GOT3 (cell line): Measurements from ENCODE around the gene SLC18B1.

ENCODE experiments used
- DNase-seq: peaks from one replicate; lab custom pipeline; 2025; ENCODE audit warnings: mixed read lengths; lab: John Stamatoyannopoulos, UW

SLC18B1 gene

GRCh38 chr6:132742495-132742894, 55.9 kb downstream of the SLC18B1 start:
- no peak for DNase-seq

GRCh38 chr6:132741281-132741680, 57.2 kb downstream of the SLC18B1 start:
- DNase-seq = no peak

DNA sequence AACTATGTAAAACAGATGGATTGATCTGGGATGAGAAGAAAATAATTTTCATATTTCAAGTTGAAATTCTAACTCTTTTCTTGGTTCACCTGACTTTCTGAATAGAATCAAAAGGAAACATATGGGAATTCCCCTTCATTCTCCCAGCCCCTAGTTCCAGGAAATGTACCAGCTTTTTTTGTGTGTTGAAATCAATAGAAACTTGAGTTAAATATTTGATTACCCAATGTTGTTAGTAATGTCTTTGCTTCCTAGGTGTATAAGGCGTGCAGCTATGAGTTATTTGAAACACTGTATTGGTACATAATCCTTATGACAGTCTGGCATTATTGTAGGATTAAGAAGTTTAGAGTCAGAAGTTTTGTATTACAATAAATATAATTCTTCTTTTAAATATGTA, 62.2 kb downstream of the SLC18B1 start:
- DNase-seq = no peak

- no peak for DNase-seq
Observed at GRCh38 chr6:132734694-132735236, 63.7 kb downstream of the SLC18B1 start.

- no peak for DNase-seq
Observed at GRCh38 chr6:132733814-132734213, 64.6 kb downstream of the SLC18B1 start.

DNA sequence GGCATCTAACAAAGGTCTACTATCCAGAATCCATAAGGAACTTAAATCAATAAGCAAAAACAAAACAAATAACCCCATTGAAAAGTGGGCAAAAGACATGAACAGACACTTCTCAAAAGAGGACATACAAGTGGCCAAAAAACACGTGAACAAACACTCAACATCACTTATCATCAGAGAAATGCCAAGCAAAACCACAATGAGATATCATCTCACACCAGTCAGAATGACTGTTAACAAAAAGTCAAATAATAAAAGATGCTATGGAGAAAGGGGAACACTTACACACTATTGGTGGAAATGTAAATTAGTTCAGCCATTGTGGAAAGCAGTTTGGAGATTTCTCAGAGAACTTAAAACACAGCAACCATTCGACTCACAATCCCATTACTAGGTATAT, 65.2 kb downstream of the SLC18B1 start:
- no peak for DNase-seq

DNA sequence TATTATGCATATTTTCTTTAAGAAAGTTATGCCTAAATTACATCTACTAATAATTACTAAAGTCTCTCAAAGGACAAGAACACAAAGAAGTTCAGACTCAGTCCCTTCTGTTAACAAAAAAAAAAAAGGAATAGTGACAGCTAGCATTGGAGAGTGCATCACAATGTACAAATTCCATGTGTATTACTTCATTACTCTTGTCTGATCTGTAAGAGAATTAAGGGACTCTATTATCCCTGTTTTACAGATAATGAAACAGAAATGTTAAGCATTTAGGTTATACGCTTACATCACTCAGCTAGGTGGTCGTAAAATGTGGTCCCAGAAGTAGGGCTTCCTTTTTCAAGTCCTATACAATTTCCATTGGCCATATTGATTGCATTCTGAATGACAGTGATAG, 67.4 kb downstream of the SLC18B1 start:
- DNase-seq = no peak

DNA sequence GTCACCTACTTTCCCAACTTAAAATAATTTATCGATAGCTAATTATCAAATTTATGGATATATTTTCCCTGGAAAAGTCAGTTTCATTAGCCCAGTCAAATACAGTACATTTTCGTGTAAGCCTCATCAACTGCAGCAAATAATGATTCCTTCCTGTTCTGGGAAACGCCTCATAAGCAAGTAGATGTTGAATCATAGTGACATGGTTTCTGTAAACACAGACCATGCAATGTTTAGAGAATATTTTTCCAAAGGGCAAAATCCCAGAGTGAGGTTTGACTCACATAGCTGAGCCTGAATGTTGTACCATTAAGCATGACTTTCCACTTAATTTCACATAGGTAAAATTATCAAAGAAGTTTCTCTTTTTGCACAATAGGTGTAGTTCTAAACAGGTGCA, 67.9 kb downstream of the SLC18B1 start:
- DNase-seq = no peak

DNA sequence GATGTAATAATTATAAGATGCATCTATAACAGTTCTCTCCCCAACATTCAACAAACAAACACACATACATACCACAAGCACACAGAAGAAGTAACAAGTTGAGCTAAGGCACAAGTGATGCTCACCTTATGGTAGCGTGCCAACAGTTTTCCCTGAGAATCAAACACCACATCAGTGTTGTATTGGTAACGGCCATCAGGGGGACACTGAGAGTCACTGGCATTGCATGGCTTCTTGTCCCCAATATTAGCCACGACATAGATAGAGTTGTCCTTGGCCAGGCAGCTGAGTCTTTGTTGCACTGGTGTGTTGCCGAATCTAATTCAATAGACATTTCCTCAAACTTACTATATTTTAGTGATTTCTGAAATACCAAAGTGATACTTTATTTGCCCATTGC, 69.8 kb downstream of the SLC18B1 start:
- DNase-seq = no peak

- DNase-seq = no peak
Observed at GRCh38 chr6:132726608-132726975, 71.8 kb downstream of the SLC18B1 start.

DNA sequence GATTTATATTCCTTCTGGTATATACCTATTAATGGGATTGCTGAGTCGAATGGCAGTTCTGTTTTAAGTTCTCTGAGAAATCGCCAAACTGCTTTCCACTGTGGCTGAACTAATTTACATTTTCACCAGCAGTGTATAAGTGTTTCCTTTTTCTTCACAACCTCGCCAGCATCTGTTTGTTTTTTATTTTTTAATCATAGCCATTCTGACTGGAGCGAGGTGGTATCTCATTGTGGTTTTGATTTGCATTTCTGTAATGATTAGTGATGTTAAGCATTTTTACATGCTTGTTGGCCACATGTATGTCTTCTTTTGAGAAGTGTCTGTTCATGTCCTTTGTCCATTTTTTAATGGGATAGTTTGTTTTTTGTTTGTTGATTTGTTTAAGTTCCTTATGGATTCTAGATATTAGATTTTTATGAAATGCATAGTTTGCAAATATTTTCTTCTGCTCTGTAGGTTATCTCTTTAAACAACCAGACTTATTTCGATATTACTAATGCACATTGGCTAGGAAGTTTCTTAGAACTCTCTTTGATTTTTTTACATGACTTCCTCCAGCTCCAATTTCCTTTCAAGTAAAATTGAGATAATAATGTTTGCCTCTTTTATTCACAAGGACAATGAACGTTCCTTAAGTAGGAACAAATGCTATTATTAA, 72.4 kb downstream of the SLC18B1 start:
- DNase-seq = no peak

GRCh38 chr6:132725471-132725870, 73.0 kb downstream of the SLC18B1 start:
- DNase-seq = no peak

- no peak for DNase-seq
Observed at GRCh38 chr6:132719736-132720448, 78.5 kb downstream of the SLC18B1 start.
